Colonic mucosa (tissue), 4 donors: ENCODE measurements around the gene TTPAL. TPM values are rescaled to one million over a fixed set of nuclear protein-coding genes. Genes with fewer than 3 reads are reported as not detected.

Experiments used
- DNase-seq: peaks from one replicate; pipeline ENCODE4 v3.0.0-alpha.2; 2020
- H3K27ac ChIP-seq: fragments of 200-600 bp; one replicate; pipeline ENCODE4 v1.8.0; 2021
- H3K27me3 ChIP-seq: fragments of 200-600 bp; one replicate; pipeline ENCODE4 v1.8.0; 2021
- H3K36me3 ChIP-seq: fragments of 200-600 bp; one replicate; pipeline ENCODE4 v1.8.0; 2021
- H3K4me1 ChIP-seq: fragments of 200-600 bp; one replicate; pipeline ENCODE4 v1.8.0; 2021; ENCODE audit warnings: mild to moderate bottlenecking
- H3K4me3 ChIP-seq: fragments of 200-600 bp; one replicate; pipeline ENCODE4 v1.8.0; 2021
- H3K9ac ChIP-seq, 2 donors: one replicate each; pipeline ENCODE4 v1.7.0; 2013; ENCODE audit warnings: control low read depth in 2 of 2, low read depth in 2 of 2, low read length in 2 of 2
- H3K9me3 ChIP-seq: fragments of 200-600 bp; one replicate; pipeline ENCODE4 v1.8.0; 2021
- CTCF ChIP-seq: fragments of 200-600 bp; IDR thresholded peaks from one replicate; pipeline ENCODE4 v1.8.0; 2022; ENCODE audit warnings: antibody characterized with exemption, mild to moderate bottlenecking
- intact Hi-C: fragments of 100-400 bp; cut with DNase I; formaldehyde crosslinking; loops from one replicate; pipeline ENCODE4 v1.14.1; 2022
- total RNA-seq, 2 donors: library from RNA; stranded (reverse); fragmentation: NEBNext Ultra II Directional in 1 of 2; extraction: Animal tissue kit (Norgen Biotek cat#: 25700) in 1 of 2; gene quantifications; one replicate each; pipeline ENCODE4 v1.2.1, GENCODE V29; 2021
- donor health status: healthy.
- donor health status: DM: no; HTN: no; CAD: no.
- donor health status: DM: no; HTN: no; CAD: no.

TTPAL gene
- total RNA-seq, 2 donors from 2014 or later: 8.4 to 11.6 TPM

GRCh38 chr20:44489931-44490330, 14.3 kb downstream of the TTPAL start:
- no peak for TF ChIP-seq CTCF
- no peak overlapping the region for H3K9ac ChIP-seq
- H3K4me3 ChIP-seq: no peak overlapping the region
- no peaks in the 10 kb centered on the region for H3K36me3 ChIP-seq
- H3K27me3 ChIP-seq: no peaks in the 10 kb centered on the region
- intact Hi-C loops: no loop called here
- no peak for DNase-seq
- H3K27ac ChIP-seq: no peak overlapping the region
- no peaks in the 10 kb centered on the region for H3K9me3 ChIP-seq
- H3K4me1 ChIP-seq: no peaks in the 10 kb centered on the region

DNA sequence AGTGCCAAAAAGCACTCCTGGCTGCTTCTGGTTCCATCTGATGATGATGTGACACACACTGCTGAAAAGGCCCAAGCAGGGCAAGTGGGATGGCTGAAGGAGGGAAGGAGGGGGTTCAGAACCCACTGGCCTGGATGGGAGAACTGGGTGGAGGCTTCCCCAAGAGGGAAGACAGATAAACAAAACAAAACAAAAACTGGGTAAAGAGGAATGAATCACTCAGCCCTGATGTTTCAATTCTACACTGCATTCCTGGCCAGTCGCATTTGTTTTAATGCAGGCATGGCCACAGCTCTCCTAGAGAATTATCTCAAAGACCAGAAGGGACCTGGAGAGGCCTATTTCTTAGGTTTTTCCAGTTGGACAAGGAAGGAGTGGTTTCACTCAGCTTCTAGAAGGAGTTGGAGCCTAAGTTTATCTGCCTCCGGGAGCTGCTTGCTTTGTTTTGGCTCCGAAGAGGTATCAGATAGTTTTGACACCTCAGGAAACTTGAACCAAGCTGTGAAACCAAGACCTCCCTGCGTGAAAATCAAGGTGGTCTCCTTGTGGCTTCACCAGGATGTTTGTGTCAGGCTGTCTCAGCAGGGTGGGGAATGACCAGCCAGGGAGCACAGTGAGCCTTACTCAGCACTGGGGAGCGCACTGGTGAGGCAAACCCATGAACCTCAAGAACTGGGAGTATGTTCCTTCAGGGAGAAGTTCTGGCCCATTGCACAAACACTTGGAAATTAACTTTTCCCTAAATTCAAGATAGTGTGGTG, 16.1 kb downstream of the TTPAL start:
- Histone ChIP-seq H3K27ac (no peak overlapping the region), H3K27me3 (no peaks in the 10 kb centered on the region), H3K9me3 (no peaks in the 10 kb centered on the region), H3K4me1 (no peaks in the 10 kb centered on the region), H3K36me3 (no peaks in the 10 kb centered on the region), H3K4me3 (no peak overlapping the region), H3K9ac (no peak overlapping the region)
- no peak for TF ChIP-seq CTCF
- intact Hi-C loops: no loop called here
- no peak for DNase-seq

GRCh38 chr20:44494266-44494665, 18.6 kb downstream of the TTPAL start:
- no peak overlapping the region for H3K4me3 ChIP-seq
- no peak overlapping the region for H3K27ac ChIP-seq
- no peaks in the 10 kb centered on the region for H3K4me1 ChIP-seq
- no peaks in the 10 kb centered on the region for H3K27me3 ChIP-seq
- no peak overlapping the region for H3K9ac ChIP-seq
- intact Hi-C loops: no loop called here
- peaks cover 3% of the 10 kb centered on the region for H3K36me3 ChIP-seq
- no peak for TF ChIP-seq CTCF
- no peak for DNase-seq
- no peaks in the 10 kb centered on the region for H3K9me3 ChIP-seq

DNA sequence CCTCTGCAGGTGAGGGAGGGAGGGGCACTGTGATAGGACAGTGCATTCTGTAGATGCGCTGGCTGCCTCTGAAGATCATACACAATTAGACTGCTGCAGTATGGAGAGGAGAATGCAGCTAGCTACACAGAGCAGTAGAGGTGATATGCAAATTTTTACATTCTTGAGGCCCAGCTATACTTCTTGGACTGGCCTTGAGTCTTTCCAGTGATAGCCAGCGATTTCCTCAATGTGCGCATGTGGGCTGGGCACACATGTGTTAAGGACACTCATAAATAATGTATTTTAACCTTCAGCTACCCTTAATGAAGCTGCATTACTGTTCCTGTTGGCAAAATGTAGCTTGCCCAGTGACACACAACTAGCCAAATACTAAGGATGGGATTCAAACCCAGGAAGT, 19.0 kb downstream of the TTPAL start:
- no peak for DNase-seq
- intact Hi-C loops: no loop called here
- TF ChIP-seq CTCF: no peak
- Histone ChIP-seq H3K36me3 (peaks cover 3% of the 10 kb centered on the region), H3K27ac (no peak overlapping the region), H3K4me3 (no peak overlapping the region), H3K9ac (no peak overlapping the region), H3K4me1 (no peaks in the 10 kb centered on the region), H3K27me3 (no peaks in the 10 kb centered on the region), H3K9me3 (no peaks in the 10 kb centered on the region)

GRCh38 chr20:44495257-44495656, 19.6 kb downstream of the TTPAL start:
- Histone ChIP-seq H3K9ac (no peak overlapping the region), H3K27ac (no peak overlapping the region)
- intact Hi-C loops: no loop called here

More at GRCh38 chr20:44495257-44495656, 19.6 kb downstream of the TTPAL start:
- TF ChIP-seq CTCF: no peak
- no peak for DNase-seq
- Histone ChIP-seq H3K4me1 (no peaks in the 10 kb centered on the region), H3K4me3 (no peak overlapping the region), H3K9me3 (no peaks in the 10 kb centered on the region), H3K27me3 (no peaks in the 10 kb centered on the region), H3K36me3 (peaks cover 3% of the 10 kb centered on the region)
